Sigmoid colon (tissue), 4 donors: Measurements from ENCODE around the gene MAST4.

ENCODE experiments used
- POLR2AphosphoS5 ChIP-seq, 4 donors: sonication (generic); formaldehyde crosslinking; IDR thresholded peaks; one replicate each; pipeline ENCODE4 v1.6.1; 2017; ENCODE audit warnings: antibody characterized with exemption in 4 of 4
- TF ChIP-seq, protein P1 (sequence below), 4 experiments: fragments of 450-650 bp in 3 of 4; fragments of 200-600 bp in 1 of 4; IDR thresholded peaks; one replicate each; pipeline ENCODE4 v1.5.1; 2016 to 2019; ENCODE audit warnings: antibody characterized with exemption in 4 of 4, mild to moderate bottlenecking in 3 of 4, moderate library complexity in 2 of 4

DNA sequence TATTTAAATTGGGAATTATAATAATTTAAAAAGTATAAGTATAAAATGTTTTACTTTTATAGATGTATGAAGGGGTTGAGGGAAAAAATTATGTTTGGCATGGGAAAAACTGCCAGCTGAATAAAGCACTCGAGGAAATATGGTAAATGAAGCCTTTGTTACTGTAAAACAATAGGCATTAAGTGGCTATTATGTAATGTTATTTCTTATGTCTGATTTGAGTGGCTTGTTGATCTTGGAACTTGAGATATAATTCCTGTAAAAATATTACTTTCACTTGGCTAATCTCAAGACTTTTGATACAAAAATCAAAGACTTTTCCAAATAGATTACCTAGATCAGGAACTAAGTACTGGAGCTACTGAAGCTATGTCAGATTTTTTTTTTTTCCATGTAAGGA, 417.5 kb downstream of the MAST4 start:
- TF ChIP-seq, protein P1, sequence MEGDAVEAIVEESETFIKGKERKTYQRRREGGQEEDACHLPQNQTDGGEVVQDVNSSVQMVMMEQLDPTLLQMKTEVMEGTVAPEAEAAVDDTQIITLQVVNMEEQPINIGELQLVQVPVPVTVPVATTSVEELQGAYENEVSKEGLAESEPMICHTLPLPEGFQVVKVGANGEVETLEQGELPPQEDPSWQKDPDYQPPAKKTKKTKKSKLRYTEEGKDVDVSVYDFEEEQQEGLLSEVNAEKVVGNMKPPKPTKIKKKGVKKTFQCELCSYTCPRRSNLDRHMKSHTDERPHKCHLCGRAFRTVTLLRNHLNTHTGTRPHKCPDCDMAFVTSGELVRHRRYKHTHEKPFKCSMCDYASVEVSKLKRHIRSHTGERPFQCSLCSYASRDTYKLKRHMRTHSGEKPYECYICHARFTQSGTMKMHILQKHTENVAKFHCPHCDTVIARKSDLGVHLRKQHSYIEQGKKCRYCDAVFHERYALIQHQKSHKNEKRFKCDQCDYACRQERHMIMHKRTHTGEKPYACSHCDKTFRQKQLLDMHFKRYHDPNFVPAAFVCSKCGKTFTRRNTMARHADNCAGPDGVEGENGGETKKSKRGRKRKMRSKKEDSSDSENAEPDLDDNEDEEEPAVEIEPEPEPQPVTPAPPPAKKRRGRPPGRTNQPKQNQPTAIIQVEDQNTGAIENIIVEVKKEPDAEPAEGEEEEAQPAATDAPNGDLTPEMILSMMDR (IDR thresholded peaks at IDR 0.05): no peak
- TF ChIP-seq POLR2AphosphoS5 (IDR thresholded peaks at IDR 0.05): no peak
